Measurements from ENCODE around the gene POU4F3.

POU4F3 gene

DNA sequence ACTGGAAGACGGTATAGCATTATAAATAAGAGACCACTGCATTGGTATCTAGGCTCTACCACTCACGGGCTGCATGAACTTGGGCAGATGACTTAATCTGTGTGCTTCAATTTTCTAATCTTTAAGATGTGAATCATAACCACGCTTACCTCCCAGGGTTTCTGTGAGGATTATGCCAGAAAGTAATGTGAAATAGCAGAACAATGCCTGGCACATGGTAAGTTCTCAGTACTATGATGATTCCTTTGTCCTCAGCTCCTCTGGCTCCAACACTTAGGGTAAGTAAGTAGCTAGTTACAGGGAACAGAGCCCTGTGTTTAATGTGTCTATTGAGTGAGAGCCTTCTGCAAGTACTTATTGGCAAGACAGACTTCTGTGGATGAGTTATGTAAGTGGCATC lies 31.1 kb downstream of the POU4F3 start:
- ChIA-PET POLR2A (no interaction called here), CTCF (no interaction called here)
- TF ChIP-seq CTCF (IDR thresholded peaks at IDR 0.05; ENCODE audit: insufficient read depth, low read length, missing control alignments): no peak
- DNase-seq (ENCODE audit: low read depth, low spot score): peak; percentile 33
- no peak overlapping the region for H3K4me3 ChIP-seq (ENCODE audit: low read depth, low read length)

GRCh38 chr5:146376821-146377220 lies 38.2 kb downstream of the POU4F3 start:
- CTCF ChIA-PET: no interaction called here
- no peak for TF ChIP-seq CTCF (IDR thresholded peaks at IDR 0.05; ENCODE audit: insufficient read depth, low read length, missing control alignments)
- H3K4me3 ChIP-seq (ENCODE audit: low read depth, low read length): no peak overlapping the region
- POLR2A ChIA-PET: no interaction called here
- DNase-seq (ENCODE audit: low read depth, low spot score): no peak

DNA sequence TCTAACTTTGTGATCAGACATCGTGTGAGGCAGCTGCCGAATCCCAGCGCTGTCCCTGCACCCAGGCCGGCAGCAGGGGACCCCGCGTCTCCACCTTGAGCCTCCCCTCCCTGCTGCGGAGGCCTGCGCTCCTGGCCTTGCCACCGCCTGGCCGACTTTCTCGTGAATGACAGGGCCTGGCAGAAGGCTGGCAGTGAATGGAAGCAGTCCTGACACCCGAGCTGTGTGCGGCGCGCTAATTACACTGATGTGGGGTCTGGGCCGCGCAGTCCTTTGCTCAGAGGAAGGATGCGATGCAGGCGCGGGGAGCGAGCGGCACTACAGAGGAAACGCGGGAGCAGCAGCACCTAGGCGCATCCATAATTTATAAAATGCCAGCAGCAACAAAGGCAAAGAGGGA lies 40.3 kb downstream of the POU4F3 start:
- no peak overlapping the region for H3K4me3 ChIP-seq (ENCODE audit: low read depth, low read length)
- no peak for TF ChIP-seq CTCF (IDR thresholded peaks at IDR 0.05; ENCODE audit: insufficient read depth, low read length, missing control alignments)
- CTCF ChIA-PET: interaction anchor here (0.9 kb wide), 1 partner anchor 49 kb away, joined by 3 read pairs; no protein-coding TSS in a partner anchor
- no peak for DNase-seq (ENCODE audit: low read depth, low spot score)
- POLR2A ChIA-PET: no interaction called here

DNA sequence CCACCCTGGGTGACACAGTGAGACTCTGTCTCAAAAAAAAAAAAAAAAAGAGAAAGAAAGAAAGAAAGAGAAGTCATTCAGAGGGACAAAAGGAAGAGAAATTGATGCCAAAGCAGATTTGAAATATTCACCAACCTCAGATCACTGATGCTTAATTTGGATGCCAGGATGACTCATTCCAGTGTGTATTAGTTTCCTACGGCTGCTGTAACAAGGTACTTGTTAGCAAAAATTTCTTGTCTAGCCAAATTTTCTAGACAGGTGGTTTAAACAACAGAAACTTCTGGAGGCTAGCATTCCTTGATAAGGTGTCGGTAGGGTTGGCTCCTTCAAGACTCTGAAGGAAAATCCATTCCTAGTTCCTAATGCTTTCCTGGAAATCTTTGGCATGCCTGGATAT lies 42.1 kb downstream of the POU4F3 start:
- DNase-seq (ENCODE audit: low read depth, low spot score): no peak
- H3K4me3 ChIP-seq (ENCODE audit: low read depth, low read length): no peak overlapping the region
- POLR2A ChIA-PET: no interaction called here
- CTCF ChIA-PET: no interaction called here
- no peak for TF ChIP-seq CTCF (IDR thresholded peaks at IDR 0.05; ENCODE audit: insufficient read depth, low read length, missing control alignments)

DNA sequence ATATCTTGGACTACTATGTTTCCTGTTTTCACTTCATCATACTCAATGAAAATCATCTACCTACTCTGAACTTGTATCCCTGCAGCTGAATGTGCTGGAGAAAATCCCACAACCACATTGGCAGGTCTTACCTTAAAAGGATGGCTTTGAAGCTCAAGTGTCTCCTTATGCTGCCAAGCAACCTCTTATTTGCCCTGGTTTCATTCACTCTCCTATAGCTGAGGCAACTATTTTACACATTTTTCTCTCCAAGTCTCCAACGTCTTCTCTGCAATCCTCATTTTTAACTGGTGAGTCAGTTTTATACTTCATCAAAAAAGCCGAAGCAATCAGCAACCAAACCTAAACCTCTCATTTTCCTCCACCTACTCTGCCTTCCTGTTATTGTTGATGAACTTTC lies 49.7 kb downstream of the POU4F3 start:
- no peak overlapping the region for H3K4me3 ChIP-seq (ENCODE audit: low read depth, low read length)
- ChIA-PET CTCF (interaction anchor here (0.7 to 1.6 kb wide), 2 partner anchors 36 to 38 kb away, joined by 3 to 4 read pairs; no protein-coding TSS in a partner anchor), POLR2A (no interaction called here)
- peak; percentile 28 for DNase-seq (ENCODE audit: low read depth, low spot score)
- no peak for TF ChIP-seq CTCF (IDR thresholded peaks at IDR 0.05; ENCODE audit: insufficient read depth, low read length, missing control alignments)

- CTCF ChIA-PET: no interaction called here
- no peak for TF ChIP-seq CTCF (IDR thresholded peaks at IDR 0.05; ENCODE audit: insufficient read depth, low read length, missing control alignments)
- POLR2A ChIA-PET: no interaction called here
- H3K4me3 ChIP-seq (ENCODE audit: low read depth, low read length): no peak overlapping the region
- DNase-seq (ENCODE audit: low read depth, low spot score): no peak
Observed at GRCh38 chr5:146390469-146390868, 51.8 kb downstream of the POU4F3 start.

All from AG04449 (cell line).